ENCODE data around the gene PET100.

The PET100 gene

GRCh38 chr19:7654401-7654800 lies 24.8 kb downstream of the PET100 start:
- no peak for FAIRE-seq

- FAIRE-seq = no peak
These were observed 26.0 kb downstream of the PET100 start for GRCh38 chr19:7655581-7655980.

- FAIRE-seq = no peak
These were observed 27.6 kb downstream of the PET100 start for GRCh38 chr19:7657131-7657751.

DNA sequence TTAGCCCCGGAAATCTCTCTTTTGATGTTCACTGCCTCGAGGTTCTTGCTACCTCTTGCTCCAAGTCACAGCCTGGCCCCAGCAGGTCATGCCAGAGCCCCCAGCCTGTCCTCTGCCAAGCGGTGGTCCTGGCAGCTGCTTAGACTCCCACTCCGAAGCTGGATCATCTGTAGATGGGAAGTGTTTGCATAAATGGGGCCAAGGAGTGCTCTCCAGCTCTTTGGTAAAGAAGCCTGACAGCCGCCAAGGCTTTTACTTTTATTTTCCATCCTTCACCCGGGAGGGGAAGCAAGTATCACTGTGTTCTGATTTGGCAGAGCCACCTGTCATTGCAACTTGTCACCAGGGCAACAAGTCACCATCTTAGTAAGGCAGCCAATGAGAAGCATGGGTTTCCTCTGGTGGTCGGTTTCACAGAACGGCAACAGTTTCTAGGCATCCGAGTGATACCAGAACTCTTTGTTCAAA lies 28.7 kb downstream of the PET100 start:
- FAIRE-seq = no peak

DNA sequence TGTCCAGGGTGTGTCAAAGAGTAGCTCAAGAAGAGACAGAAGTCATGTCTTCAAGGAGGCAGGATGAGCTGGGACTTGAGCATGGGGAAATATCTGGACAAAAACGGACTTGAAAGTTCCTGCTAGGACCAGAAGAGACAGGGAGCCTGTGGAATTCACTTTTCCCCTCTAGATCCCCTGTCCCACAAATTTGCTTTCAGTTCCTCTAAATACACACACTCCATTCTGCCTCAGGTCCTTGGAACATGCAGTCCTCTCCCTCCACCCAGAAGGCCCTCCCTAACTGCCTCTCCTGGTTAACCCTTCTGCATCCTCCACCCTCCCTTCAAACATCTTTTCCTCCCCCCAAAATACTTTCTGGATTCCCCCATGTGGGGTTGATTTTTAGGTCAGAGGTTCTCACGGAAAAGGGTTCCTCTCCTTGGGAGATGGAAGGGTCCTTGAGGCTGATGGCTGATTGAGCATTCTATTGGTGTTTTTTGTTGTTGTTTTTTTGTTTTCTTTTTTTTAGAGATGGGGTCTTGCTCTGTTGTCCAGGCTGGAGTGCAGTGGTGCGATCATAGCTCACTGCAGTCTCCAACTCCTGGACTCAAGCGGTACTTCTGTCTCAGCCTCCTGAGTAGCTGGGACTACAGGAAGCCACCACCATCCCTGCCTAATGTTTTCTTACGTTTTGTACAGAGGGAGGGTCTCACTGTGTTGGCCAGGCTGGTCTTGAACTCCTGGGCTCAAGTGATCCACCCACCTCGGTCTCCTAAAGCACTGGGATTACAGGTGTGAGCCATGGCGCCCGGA lies 32.3 kb downstream of the PET100 start:
- no peak for FAIRE-seq

- no peak for FAIRE-seq
These were observed 33.1 kb downstream of the PET100 start for GRCh38 chr19:7662657-7663056.

DNA sequence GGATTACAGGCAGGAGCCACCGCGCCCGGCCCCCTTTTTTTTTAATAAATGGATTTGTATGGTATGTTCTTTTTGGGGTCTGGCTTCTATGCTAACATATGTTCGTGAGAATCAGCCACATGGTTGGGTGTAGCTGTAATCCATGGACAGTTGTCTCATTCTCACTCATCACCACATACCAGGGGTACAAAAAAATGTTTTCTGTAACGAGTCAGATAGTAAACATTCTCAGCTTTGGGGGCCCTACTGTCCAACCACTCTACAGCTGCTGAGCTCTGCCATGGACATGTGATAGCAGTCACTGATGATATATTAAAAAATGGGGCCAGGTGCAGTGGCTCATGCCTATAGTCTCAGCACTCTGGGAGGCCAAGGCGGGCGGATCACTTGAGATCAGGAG lies 34.1 kb downstream of the PET100 start:
- no peak for FAIRE-seq

DNA sequence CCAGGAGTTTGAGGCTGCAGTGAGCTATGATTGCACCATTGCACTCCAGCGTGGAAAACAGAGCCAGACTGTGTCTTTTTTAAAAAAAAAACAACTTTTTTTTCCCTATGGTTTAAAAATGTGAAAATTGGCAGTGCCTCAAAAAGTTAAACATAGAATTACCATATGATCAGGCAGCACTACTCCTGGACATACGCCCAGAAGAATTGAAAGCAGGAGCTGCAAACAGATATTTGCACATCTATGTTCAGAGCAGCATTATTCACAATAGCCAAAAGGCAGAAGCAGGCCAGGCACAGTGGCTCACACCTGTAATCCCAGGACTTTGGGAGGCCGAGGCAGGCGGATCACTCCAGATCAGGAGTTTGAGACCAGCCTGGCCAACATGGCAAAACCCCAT lies 35.5 kb downstream of the PET100 start:
- FAIRE-seq = no peak

- FAIRE-seq = no peak
These were observed 39.2 kb downstream of the PET100 start, which contains the start of gene RETN for GRCh38 chr19:7668842-7669241. RETN (plus strand) TSS chr19:7669049; CDS start chr19:7669327, 278 bp downstream.

DNA sequence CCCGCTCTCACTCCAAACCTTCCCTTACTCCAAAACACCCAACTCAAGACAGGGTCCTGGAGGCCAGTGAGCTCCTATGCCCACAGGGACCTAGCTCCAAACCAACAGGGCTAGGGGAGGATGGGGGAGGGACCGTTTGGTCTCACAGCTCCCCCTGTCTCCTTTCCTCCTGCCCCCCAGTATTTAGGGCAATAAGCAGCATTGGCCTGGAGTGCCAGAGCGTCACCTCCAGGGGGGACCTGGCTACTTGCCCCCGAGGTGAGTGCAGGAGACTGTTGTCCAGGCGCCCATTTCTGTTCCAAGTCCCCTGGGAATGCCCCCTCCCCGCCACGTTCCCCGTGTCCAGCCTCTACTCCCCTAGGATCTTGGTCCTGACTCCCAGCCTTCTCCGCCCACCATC lies 40.0 kb downstream of the PET100 start:
- no peak for FAIRE-seq

- FAIRE-seq = no peak
These were observed 40.7 kb downstream of the PET100 start for GRCh38 chr19:7670150-7670783.

DNA sequence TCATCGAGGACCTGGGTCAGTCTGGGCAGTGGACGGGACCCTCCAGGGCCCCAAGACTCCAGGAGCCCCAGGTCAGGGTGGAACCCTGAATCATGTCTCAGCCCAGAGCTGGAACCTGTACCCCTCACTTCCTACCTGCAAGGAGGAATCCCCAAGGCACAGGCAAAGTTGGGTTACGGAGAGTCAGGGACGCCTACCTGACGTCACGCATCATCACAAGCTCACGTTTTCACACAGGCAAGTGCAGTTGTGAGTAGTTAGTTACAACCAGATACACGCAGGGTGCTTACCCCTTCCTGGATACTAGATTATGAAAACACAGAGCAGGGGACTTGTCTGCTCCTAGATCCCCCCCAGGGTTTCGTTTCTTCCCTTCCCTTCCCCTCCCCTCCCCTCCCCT lies 41.2 kb downstream of the PET100 start:
- no peak for FAIRE-seq

- FAIRE-seq = no peak
These were observed 42.9 kb downstream of the PET100 start for GRCh38 chr19:7672522-7672921.

- no peak for FAIRE-seq
These were observed 44.7 kb downstream of the PET100 start for GRCh38 chr19:7674010-7675005.

DNA sequence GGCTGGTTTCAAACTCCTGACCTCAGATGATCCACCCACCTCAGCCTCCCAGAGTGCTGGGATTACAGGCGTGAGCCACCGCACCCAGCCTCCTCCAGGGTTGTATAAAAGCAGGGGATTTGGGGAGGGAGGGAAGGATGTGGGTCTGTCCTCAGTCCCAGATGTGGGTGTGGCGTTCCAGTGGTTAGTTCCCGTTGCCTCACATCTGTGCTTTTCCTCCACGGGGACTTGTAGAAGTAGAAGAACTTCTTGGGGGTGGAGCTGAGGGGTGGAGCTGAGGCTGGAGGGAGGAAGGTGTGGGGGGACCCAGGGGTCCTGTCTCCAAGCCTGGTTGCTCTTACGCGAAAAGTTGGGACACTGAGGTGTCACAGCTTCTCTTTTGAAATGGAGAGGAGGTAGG lies 46.8 kb downstream of the PET100 start:
- no peak for FAIRE-seq

GRCh38 chr19:7676854-7677253 lies 47.3 kb downstream of the PET100 start, which contains the start of gene MCEMP1:
MCEMP1 (plus strand) TSS chr19:7677090; CDS start chr19:7677121, 31 bp downstream.
- FAIRE-seq = no peak

DNA sequence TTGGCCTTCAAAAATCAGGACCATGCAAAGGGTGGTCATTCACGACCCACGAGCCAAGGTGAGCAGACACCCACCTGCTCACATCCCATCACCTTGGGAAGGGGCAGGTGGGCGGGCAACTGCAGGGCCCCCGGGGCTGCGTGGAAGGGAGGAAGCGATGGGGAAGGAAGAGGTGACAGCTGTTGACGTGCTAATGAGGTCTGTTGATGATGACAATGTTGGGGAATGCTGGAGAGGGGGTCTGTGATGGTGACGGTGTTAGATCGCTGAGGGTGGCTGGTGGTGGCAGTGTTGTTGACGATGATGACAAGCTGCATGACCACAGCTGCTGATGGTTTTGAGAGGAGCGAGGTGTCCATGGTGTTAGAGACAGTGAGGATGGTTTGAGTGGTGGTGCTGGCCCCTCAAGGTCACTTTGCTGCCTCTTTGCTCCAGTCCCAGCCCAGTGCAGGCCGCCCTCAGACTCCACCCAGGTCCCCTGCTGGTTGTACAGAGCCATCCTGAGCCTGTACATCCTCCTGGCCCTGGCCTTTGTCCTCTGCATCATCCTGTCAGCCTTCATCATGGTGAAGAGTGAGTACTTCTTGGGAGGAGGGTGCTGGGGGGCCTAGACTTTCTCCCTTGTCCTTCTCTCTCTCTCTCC lies 48.2 kb downstream of the PET100 start:
- FAIRE-seq = no peak

DNA sequence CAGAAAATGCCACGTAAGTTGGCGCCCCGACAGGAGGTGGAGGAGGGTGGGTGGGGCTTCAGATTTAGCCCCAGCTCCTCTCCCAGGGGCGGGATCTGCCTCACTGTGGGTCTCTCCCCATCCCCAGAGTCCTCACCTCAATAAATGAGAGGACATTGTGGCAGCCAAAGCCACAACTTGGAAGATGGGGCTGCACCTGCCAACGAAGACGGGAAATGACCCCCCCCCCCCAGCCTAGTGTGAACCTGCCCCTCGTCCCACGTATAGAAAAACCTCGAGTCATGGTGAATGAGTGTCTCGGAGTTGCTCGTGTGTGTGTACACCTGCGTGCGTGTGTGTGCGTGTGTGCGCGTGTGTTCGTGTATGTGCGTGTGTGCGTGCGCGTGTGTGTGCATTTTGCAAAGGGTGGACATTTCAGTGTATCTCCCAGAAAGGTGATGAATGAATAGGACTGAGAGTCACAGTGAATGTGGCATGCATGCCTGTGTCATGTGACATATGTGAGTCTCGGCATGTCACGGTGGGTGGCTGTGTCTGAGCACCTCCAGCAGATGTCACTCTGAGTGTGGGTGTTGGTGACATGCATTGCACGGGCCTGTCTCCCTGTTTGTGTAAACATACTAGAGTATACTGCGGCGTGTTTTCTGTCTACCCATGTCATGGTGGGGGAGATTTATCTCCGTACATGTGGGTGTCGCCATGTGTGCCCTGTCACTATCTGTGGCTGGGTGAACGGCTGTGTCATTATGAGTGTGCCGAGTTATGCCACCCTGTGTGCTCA lies 49.6 kb downstream of the PET100 start:
- no peak for FAIRE-seq

DNA sequence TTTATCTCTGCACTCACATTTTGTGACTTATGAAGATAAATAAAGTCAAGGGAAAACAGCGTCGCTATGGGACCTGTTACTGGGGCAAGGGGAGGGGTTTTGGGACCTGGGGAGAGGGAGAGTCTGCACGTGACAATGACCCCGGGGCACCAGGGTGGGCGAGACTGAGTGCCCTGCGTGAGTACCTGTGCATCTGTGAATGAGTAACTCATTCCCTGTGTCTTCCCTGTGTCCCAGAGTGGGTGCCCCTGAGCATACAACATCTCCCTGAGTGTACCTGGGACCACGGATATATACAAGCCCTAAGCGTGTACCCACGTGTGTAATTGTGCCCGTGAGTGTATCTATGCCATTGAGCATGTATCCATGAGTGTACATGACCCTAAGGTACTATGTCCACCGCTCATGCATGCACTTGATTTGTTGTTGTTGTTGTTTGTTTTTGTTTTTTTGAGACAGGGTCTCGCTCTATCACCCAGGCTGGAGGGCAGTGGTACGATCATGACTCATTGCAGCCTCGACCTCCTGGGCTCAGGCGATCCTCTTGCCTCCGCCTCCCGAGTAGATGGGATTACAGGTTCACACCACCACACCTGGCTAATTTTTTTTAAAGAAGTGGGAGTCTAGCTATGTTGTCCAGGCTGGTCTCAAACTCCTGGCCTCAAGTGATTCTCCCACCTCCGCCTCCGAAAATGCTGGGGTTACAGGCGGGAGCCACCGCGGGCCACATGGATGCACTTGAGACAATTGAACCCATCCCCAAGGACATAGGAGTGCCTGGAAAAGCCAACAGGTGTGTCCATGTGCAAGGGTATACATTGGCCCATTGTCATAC lies 50.4 kb downstream of the PET100 start:
- no peak for FAIRE-seq
